HG02571 (cell line): Measurements from ENCODE around the gene ATRNL1.
A peak's percentile ranks its signal among the peaks of the same experiment; 100 is the strongest.
"Not testable (repeated sequence)": the region's sequence is repeated elsewhere in the genome, so short reads cannot be mapped to it uniquely, and the experiment has no call there.

Experiments
- ATAC-seq: cut with Tn5 transposase; IDR thresholded peaks from one replicate; pipeline ENCODE4 v1.9.1; 2021; ENCODE audit warnings: mild to moderate bottlenecking, moderate library complexity; ENCODE audit not compliant: unreplicated experiment

ATRNL1 gene

GRCh38 chr10:115409347-115409746 lies 316.2 kb downstream of the ATRNL1 start:
- no peak for ATAC-seq

GRCh38 chr10:115417585-115418265 lies 324.6 kb downstream of the ATRNL1 start:
- ATAC-seq: peak; percentile 96

- no peak for ATAC-seq
These were observed 329.5 kb downstream of the ATRNL1 start for GRCh38 chr10:115422624-115423023.

- no peak for ATAC-seq
These were observed 334.4 kb downstream of the ATRNL1 start for GRCh38 chr10:115427611-115428010.

GRCh38 chr10:115432188-115432819 lies 339.1 kb downstream of the ATRNL1 start:
- ATAC-seq: no peak

DNA sequence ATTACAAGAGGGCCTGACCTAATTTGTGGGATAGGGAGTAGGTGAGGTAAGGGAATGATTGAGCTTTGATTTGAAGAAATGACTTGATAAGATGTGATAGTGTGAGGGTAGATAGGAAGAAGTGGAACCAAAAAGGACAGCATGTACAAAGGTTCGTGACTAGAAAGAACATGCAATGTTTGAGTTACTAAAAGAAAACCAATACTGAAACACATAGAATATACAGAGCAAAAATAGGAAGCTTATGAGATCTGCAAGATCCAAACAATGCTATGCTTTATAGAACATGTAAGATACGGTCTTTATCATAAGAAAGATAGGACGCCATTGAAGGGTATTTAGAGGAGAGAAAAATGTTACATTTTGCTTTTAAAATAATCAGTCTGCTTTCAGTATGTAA lies 343.8 kb downstream of the ATRNL1 start:
- ATAC-seq: no peak

DNA sequence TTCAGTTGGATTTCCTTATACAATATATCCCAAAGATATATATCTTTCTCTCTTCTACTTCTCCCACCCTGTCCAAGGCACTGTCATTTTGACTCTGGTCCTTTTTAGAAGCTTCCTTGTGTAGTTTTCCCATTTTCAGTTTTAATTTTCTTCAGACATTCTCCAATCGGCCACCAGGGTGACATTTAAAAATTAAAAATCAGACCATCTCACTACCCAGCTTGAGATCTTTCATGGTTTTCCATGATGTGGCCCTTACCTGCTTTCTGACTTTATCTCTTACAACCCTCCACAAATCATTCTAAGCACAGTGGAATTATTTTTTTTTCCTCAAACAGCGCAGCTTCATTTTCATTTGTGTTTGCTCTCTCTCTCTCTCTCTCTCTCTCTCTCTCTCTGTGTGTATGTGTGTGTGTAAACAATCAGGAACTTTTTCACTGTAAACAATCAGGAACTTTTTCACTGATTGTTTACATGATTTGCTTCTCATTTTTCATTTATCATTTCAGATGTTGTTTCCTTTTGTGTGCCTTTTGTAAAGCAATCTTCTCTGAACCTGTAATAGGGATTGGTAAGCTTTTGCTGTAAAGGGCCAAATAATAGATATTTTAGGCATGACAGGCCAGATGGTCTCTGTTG lies 348.9 kb downstream of the ATRNL1 start:
- ATAC-seq: no peak

- ATAC-seq: no peak
These were observed 363.6 kb downstream of the ATRNL1 start for GRCh38 chr10:115456812-115457211.

DNA sequence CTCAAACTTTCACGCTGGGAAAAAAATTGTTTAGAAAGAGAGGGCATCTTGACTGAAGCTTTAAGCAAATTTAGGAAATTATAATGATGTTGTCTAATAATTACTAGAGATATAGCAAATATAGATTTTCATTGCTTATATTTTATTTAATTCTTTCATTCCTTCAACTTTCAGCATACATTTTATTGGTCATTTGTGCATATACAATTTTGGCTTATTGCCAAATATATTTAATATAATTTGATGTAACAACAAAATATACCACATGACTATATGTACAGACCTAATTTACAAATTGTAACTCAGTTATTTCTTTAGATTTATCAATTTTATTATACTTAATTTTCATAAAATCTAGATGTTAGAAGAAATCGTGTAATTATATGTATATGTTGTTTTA lies 390.1 kb downstream of the ATRNL1 start:
- ATAC-seq: no peak

- no peak for ATAC-seq
These were observed 398.5 kb downstream of the ATRNL1 start for GRCh38 chr10:115491526-115492140.

- no peak for ATAC-seq
These were observed 410.4 kb downstream of the ATRNL1 start for GRCh38 chr10:115503546-115503945.

DNA sequence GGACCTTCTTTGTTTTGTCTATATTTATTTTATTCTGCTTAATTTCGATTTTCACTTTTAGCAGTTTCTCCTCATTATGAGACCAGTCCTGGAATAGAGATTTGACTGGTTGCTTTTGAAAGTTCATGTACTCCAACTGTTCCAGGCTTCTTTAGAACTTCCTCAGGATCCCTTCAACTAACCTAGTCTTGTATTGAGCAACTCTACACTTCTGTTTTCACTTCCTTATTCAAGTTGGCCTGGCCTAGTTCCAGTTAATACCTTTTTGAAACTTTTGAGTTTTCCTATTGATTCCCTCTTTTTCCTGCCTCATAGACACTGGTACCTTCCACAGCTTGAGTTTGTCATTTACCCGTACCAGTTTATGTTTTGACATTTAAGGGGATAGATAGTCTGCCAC lies 421.7 kb downstream of the ATRNL1 start:
- no peak for ATAC-seq

GRCh38 chr10:115525141-115525540 lies 432.0 kb downstream of the ATRNL1 start:
- no peak for ATAC-seq

DNA sequence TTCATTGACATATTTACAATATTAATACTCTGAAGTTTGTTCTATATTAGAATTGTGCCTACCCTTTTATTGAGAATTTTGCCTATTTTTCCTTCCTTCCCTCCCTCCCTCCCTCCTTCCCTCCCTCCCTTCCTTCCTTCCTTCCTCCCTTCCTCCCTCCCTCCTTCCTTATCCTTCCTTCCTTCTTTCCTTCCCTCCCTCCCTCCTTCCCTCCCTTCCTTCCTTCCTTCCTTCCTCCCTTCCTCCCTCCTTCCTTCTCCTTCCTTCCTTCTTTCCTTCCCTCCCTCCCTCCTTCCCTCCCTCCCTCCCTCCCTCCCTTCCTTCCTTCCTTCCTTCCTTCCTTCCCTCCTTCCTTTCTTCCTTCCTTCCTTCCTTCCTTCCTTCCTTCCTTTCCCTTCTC lies 434.5 kb downstream of the ATRNL1 start:
- ATAC-seq: not testable (repeated sequence)

GRCh38 chr10:115536401-115536800 lies 443.2 kb downstream of the ATRNL1 start:
- not testable (repeated sequence) for ATAC-seq

DNA sequence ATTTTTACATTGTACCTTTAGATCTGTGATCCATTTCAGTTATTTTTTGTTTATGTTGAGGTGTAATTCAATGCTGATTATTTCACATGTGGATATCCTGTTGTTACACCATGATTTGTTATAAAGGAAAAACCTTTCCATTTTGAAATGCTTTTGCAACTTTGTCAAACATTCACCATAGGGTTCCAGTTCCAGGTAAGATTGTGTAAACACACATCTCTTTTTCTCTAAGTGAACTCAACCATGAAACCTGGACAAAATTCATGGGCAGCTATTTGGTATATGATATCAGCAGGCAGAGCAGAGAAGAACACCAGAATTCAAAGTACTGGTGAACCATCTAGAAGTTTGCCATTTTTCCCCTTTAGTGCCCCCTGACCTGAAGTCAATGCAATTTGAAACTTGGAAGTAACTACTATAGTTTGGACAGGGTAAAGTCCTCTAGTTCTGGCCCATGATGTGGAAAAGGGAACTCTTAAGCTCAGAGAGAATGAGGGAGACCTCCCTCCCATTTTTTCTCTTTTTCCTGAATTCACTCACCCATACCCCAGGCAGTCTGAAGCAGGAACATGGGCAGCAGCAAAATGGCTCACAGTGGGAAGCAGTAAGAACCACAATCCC lies 446.1 kb downstream of the ATRNL1 start:
- ATAC-seq: no peak

GRCh38 chr10:115555887-115556402 lies 462.8 kb downstream of the ATRNL1 start:
- no peak for ATAC-seq

DNA sequence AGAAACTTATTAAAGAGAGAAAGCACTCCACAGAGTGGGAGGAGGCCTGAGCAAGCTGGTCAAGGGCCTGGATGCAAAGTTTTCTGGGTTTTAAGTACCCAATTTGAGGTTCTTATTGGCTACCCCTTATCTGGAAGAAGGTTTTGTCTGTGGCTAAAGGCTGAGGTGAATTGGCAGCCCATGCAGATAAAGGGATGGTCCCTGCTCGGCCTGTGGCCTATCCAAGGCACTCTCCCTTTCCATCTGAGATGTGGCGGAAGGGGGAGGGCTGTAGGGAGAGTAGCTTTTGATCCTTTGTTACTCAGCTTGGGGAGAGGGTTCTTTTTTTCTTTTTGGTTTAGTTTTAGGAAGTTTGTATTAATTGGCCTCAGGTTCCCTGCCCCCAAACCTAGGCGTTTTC lies 465.1 kb downstream of the ATRNL1 start:
- no peak for ATAC-seq

DNA sequence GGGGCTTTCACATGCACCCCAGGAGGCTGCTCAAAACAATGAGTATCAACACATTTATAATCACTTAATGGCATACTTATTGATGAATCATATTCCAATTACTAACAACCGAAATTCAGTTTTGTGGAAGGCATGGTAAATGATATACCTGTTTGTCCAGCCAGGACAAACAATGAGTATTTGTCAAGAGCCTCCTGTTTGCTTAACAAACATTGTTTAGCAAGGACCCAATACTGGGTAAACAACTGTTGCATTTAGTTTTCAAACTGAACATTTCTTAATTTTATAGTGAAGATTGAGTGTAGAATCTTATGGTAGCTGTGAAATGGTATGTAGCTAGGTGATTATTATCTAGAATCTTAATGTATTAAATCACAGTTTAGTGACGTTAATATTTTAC lies 473.7 kb downstream of the ATRNL1 start:
- ATAC-seq: no peak

DNA sequence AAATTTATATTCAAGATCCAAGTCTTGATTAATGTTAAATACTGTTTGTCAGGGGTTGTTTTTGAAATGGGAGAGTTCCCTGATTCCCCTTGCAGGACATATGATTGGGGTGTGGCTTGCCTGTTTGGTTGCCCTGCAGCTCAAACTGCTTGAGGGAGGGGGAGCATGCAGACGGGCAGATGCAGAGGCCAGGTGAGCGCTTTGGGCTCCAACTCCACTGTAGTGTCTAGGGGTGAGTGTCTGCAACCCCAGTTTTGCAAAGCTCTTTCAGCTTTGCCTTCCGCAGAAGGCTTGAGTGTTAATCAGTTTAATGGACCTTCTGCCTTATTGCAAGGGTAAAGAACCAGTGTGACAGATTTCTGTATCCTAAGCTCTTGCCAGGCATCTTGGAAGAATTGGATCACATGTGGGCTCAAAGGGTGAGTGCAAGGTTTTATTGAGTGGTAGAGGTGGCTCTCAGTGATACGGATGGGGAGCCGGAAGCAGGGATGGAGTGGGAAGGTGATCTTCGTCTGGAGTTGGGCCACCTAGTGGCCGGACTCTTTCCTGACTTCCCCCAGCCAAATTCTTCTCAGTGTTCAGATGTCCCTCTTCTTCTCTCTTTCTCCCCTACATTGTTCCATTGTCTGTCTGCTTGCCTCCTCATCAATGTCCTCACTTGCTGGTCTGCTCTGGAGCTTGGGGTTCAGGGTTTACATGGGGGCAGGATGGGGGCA lies 479.7 kb downstream of the ATRNL1 start:
- ATAC-seq: no peak

- no peak for ATAC-seq
These were observed 487.1 kb downstream of the ATRNL1 start for GRCh38 chr10:115580239-115580638.
